Stimulated activated CD8-positive, alpha-beta memory T cell treated with anti-CD3 and anti-CD28 coated beads, Interleukin-12 subunit alpha, Interleukin-12 subunit beta, amount 100 ng/mL, for 24 hours (primary cell): ENCODE results near the gene GPC5.

Experiments used
- DNase-seq: peaks from one replicate; pipeline ENCODE4 v3.0.0-alpha.2; 2020; ENCODE audit errors: extremely low read depth

Gene GPC5

GRCh38 chr13:91456837-91457236 lies 58.4 kb downstream of the GPC5 start:
- no peak for DNase-seq

- DNase-seq: no peak
Observed at GRCh38 chr13:91459485-91459884, 61.1 kb downstream of the GPC5 start.

GRCh38 chr13:91464336-91464735 lies 65.9 kb downstream of the GPC5 start:
- DNase-seq: no peak

- DNase-seq: no peak
Observed at GRCh38 chr13:91467236-91467635, 68.8 kb downstream of the GPC5 start.

GRCh38 chr13:91468301-91468700 lies 69.9 kb downstream of the GPC5 start:
- no peak for DNase-seq

GRCh38 chr13:91470084-91470621 lies 71.7 kb downstream of the GPC5 start:
- no peak for DNase-seq

GRCh38 chr13:91470681-91471080 lies 72.3 kb downstream of the GPC5 start:
- no peak for DNase-seq

- DNase-seq: no peak
Observed at GRCh38 chr13:91482427-91482826, 84.0 kb downstream of the GPC5 start.

GRCh38 chr13:91491980-91492379 lies 93.6 kb downstream of the GPC5 start:
- no peak for DNase-seq

- no peak for DNase-seq
Observed at GRCh38 chr13:91493442-91493841, 95.0 kb downstream of the GPC5 start.

GRCh38 chr13:91498298-91498697 lies 99.9 kb downstream of the GPC5 start:
- DNase-seq: no peak

GRCh38 chr13:91504216-91504615 lies 105.8 kb downstream of the GPC5 start:
- DNase-seq: no peak

GRCh38 chr13:91506759-91507158 lies 108.3 kb downstream of the GPC5 start:
- no peak for DNase-seq

- no peak for DNase-seq
Observed at GRCh38 chr13:91510058-91510457, 111.6 kb downstream of the GPC5 start.

GRCh38 chr13:91513790-91514189 lies 115.4 kb downstream of the GPC5 start:
- no peak for DNase-seq

- no peak for DNase-seq
Observed at GRCh38 chr13:91516799-91517198, 118.4 kb downstream of the GPC5 start.

- no peak for DNase-seq
Observed at GRCh38 chr13:91520952-91521351, 122.5 kb downstream of the GPC5 start.

- no peak for DNase-seq
Observed at GRCh38 chr13:91523116-91523515, 124.7 kb downstream of the GPC5 start.

- no peak for DNase-seq
Observed at GRCh38 chr13:91526543-91527033, 128.2 kb downstream of the GPC5 start.

GRCh38 chr13:91529739-91530482 lies 131.5 kb downstream of the GPC5 start:
- DNase-seq: no peak

GRCh38 chr13:91531646-91532045 lies 133.2 kb downstream of the GPC5 start:
- DNase-seq: no peak

GRCh38 chr13:91533354-91533753 lies 134.9 kb downstream of the GPC5 start:
- no peak for DNase-seq

GRCh38 chr13:91534996-91535395 lies 136.6 kb downstream of the GPC5 start:
- DNase-seq: no peak

GRCh38 chr13:91537376-91537775 lies 139.0 kb downstream of the GPC5 start:
- no peak for DNase-seq
